ENCODE measurements around the gene PA2G4. TPM values are rescaled to one million over a fixed set of nuclear protein-coding genes. Genes with fewer than 3 reads are reported as not detected.
A peak's percentile ranks its signal among the peaks of the same experiment; 100 is the strongest.

PA2G4 gene
- total and polyA plus RNA-seq, 2 donors (not counting 1 experiment from before 2014, with no cell fraction given) = 92.2 to 202 TPM

DNA sequence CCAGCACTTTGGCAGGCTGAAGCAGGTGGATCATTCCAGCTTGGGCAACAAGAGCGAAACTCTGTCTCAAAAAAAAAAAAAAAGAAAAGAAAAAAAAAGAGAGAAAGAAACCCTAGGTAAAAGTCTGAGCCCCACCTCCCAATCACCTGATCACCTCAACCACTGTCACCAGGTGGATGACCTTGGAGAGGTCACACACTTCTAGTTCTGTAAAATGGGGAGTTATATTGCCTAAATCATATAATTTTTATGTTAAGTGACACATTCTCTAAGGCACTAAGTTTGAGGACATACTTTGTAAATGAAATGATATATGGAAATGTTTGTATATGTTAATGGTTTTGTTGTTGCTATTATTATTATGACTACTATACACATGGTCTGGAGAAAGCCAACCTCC lies 25.9 kb upstream of the PA2G4 start:
- H3K9ac ChIP-seq (ENCODE audit: insufficient read depth, low read length) = no peak overlapping the region
- peaks cover 20% of the 10 kb centered on the region for H3K27me3 ChIP-seq (ENCODE audit: control insufficient read depth, insufficient read depth, low read length)
- TF ChIP-seq EZH2 (IDR thresholded peaks at IDR 0.05; ENCODE audit: low read length, missing control alignments) = no peak
- TF ChIP-seq, protein P1, sequence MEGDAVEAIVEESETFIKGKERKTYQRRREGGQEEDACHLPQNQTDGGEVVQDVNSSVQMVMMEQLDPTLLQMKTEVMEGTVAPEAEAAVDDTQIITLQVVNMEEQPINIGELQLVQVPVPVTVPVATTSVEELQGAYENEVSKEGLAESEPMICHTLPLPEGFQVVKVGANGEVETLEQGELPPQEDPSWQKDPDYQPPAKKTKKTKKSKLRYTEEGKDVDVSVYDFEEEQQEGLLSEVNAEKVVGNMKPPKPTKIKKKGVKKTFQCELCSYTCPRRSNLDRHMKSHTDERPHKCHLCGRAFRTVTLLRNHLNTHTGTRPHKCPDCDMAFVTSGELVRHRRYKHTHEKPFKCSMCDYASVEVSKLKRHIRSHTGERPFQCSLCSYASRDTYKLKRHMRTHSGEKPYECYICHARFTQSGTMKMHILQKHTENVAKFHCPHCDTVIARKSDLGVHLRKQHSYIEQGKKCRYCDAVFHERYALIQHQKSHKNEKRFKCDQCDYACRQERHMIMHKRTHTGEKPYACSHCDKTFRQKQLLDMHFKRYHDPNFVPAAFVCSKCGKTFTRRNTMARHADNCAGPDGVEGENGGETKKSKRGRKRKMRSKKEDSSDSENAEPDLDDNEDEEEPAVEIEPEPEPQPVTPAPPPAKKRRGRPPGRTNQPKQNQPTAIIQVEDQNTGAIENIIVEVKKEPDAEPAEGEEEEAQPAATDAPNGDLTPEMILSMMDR (conservative IDR thresholded peaks at IDR 0.05 in 1 of 2, IDR thresholded peaks at IDR 0.05 in 1 of 2; ENCODE audit: low read depth in 1 of 2, low read length in 2 of 2) = no peak
- DNase-seq (ENCODE audit: low read depth in 2 of 2) = no peak
- no peak overlapping the region for H2AFZ ChIP-seq (ENCODE audit: low read length)
- no peaks in the 10 kb centered on the region for H3K79me2 ChIP-seq (ENCODE audit: control insufficient read depth, insufficient read depth, low read length)
- no peaks in the 10 kb centered on the region for H4K20me1 ChIP-seq (ENCODE audit: control insufficient read depth, extremely low read depth, insufficient read depth, low read length)
- peak overlapping the region; percentile 68 for H3K4me2 ChIP-seq (ENCODE audit: extremely low read depth, insufficient read depth, low read length)
- no peaks in the 10 kb centered on the region for H3K36me3 ChIP-seq (ENCODE audit: control insufficient read depth, insufficient read depth, low read length)
- H3K27ac ChIP-seq (ENCODE audit: insufficient read depth, low read length) = no peak overlapping the region
- H3K4me1 ChIP-seq (ENCODE audit: control insufficient read depth, extremely low read depth, insufficient read depth, low read length) = no peaks in the 10 kb centered on the region
- H3K4me3 ChIP-seq (replicated peaks in 1 of 4; ENCODE audit: control extremely low read depth in 1 of 4, insufficient read depth in 1 of 4, low read depth in 3 of 4, low read length in 4 of 4) = no peak overlapping the region
- H3K9me3 ChIP-seq (ENCODE audit: control insufficient read depth, insufficient read depth, low read depth, low read length) = no peaks in the 10 kb centered on the region

DNA sequence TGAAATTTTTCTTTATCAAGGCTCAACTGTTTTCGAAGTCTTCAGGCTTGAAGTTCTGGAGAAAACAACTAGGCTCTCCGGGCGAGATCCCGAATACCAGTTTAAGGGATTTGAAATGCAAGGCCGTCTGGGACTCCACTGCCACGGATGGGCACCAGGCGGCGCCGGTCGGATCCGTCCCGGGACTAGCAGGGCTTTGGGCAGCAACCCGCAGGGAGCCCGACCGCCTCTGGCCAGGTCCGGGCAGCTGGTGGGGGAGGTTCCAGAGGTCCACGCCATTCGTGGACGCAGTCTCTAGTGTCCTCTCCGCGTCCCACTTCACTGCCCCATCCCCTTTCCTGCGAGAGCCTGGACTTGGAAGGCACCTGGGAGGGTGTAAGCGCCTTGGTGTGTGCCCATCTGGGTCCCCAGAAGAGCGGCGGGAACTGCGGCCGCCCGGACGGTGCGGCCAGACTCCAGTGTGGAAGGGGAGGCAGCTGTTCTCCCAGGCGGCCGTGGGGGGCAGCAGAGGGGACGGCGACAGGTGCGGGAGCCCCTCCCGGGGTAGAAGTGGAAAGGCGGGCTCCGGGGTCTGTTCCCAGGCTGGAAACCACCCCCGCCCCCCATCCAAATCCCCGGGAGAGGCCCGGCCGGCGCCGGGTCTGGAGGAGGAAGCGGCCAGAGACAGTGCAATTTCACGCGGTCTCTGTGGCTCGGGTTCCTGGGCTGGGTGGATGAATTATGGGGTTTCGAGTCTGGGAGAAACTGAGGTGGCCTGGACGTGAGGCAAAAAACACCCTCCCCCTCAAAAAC lies 25.2 kb upstream of the PA2G4 start:
- Histone ChIP-seq H3K4me2 (ENCODE audit: extremely low read depth, insufficient read depth, low read length) (peak overlapping the region; percentile 88), H3K27ac (ENCODE audit: insufficient read depth, low read length) (no peak overlapping the region), H3K79me2 (ENCODE audit: control insufficient read depth, insufficient read depth, low read length) (no peaks in the 10 kb centered on the region), H3K27me3 (ENCODE audit: control insufficient read depth, insufficient read depth, low read length) (peaks cover 26% of the 10 kb centered on the region), H4K20me1 (ENCODE audit: control insufficient read depth, extremely low read depth, insufficient read depth, low read length) (no peaks in the 10 kb centered on the region), H3K4me3 (replicated peaks in 1 of 4; ENCODE audit: control extremely low read depth in 1 of 4, insufficient read depth in 1 of 4, low read depth in 3 of 4, low read length in 4 of 4) (peak overlapping the region; percentile 55 to 72 (median 64)), H2AFZ (ENCODE audit: low read length) (peak overlapping the region; percentile 98), H3K9me3 (ENCODE audit: control insufficient read depth, insufficient read depth, low read depth, low read length) (no peaks in the 10 kb centered on the region), H3K36me3 (ENCODE audit: control insufficient read depth, insufficient read depth, low read length) (no peaks in the 10 kb centered on the region), H3K9ac (ENCODE audit: insufficient read depth, low read length) (peak overlapping the region; percentile 27), H3K4me1 (ENCODE audit: control insufficient read depth, extremely low read depth, insufficient read depth, low read length) (no peaks in the 10 kb centered on the region)
- DNase-seq (ENCODE audit: low read depth in 2 of 2) = peak; percentile 75 to 84
- TF ChIP-seq, protein P1 (conservative IDR thresholded peaks at IDR 0.05 in 1 of 2, IDR thresholded peaks at IDR 0.05 in 1 of 2; ENCODE audit: low read depth in 1 of 2, low read length in 2 of 2) = peak; percentile 74 to 85
- no peak for TF ChIP-seq EZH2 (IDR thresholded peaks at IDR 0.05; ENCODE audit: low read length, missing control alignments)

DNA sequence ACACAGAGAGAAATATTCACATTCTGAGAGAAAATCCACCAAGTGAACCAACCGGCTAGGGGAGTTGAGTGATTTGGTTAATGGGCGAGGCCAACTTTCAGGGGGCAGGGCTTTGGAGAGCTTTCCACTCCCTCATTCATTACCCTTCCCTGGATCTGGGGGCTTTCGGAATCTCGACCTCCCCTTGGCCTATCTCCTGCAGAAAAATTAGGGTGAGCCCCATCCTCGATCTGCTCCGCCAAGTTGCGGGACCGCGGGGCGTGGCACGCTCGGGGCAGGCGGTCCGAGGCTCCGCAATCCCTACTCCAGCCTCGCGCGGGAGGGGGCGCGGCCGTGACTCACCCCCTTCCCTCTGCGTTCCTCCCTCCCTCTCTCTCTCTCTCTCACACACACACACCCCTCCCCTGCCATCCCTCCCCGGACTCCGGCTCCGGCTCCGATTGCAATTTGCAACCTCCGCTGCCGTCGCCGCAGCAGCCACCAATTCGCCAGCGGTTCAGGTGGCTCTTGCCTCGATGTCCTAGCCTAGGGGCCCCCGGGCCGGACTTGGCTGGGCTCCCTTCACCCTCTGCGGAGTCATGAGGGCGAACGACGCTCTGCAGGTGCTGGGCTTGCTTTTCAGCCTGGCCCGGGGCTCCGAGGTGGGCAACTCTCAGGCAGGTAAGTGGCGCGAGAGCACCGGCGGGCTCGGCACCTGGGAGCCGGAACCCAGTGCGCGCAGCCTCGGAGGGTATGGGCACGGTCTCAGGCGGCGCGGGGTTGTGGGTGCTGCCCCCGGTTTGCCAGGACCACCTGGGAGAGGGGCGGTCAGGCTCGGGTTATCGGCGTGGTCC lies 24.4 kb upstream of the PA2G4 start, which contains the start of gene ERBB3:
ERBB3 (plus strand) TSS at position 443 of the 833 bp plus-strand sequence; CDS start at position 579, 136 bp downstream.
- Histone ChIP-seq H3K4me2 (ENCODE audit: extremely low read depth, insufficient read depth, low read length) (peak within 1 kb of the TSS; percentile 96), H3K4me3 (replicated peaks in 1 of 4; ENCODE audit: control extremely low read depth in 1 of 4, insufficient read depth in 1 of 4, low read depth in 3 of 4, low read length in 4 of 4) (peak within 1 kb of the TSS; percentile 55 to 72 (median 64)), H2AFZ (ENCODE audit: low read length) (peak within 1 kb of the TSS; percentile 98), H3K36me3 (ENCODE audit: control insufficient read depth, insufficient read depth, low read length) (no peaks in the 10 kb centered on the region), H3K9me3 (ENCODE audit: control insufficient read depth, insufficient read depth, low read depth, low read length) (no peaks in the 10 kb centered on the region), H3K4me1 (ENCODE audit: control insufficient read depth, extremely low read depth, insufficient read depth, low read length) (no peaks in the 10 kb centered on the region), H3K27ac (ENCODE audit: insufficient read depth, low read length) (no peak within 1 kb of the TSS), H3K79me2 (ENCODE audit: control insufficient read depth, insufficient read depth, low read length) (no peaks in the 10 kb centered on the region), H3K27me3 (ENCODE audit: control insufficient read depth, insufficient read depth, low read length) (peaks cover 26% of the 10 kb centered on the region), H4K20me1 (ENCODE audit: control insufficient read depth, extremely low read depth, insufficient read depth, low read length) (no peaks in the 10 kb centered on the region), H3K9ac (ENCODE audit: insufficient read depth, low read length) (peak within 1 kb of the TSS; percentile 40)
- DNase-seq (ENCODE audit: low read depth in 2 of 2) = peak; percentile 80 to 87
- TF ChIP-seq, protein P1 (conservative IDR thresholded peaks at IDR 0.05 in 1 of 2, IDR thresholded peaks at IDR 0.05 in 1 of 2; ENCODE audit: low read depth in 1 of 2, low read length in 2 of 2) = no peak
- TF ChIP-seq EZH2 (IDR thresholded peaks at IDR 0.05; ENCODE audit: low read length, missing control alignments) = no peak
